Amygdala (tissue), 56 donors: Measurements from ENCODE around the gene KIRREL3.

Source experiments
- DNase-seq, 56 donors: peaks; one replicate each; lab custom pipeline; 2025; lab: John Stamatoyannopoulos, UW

KIRREL3 gene

DNA sequence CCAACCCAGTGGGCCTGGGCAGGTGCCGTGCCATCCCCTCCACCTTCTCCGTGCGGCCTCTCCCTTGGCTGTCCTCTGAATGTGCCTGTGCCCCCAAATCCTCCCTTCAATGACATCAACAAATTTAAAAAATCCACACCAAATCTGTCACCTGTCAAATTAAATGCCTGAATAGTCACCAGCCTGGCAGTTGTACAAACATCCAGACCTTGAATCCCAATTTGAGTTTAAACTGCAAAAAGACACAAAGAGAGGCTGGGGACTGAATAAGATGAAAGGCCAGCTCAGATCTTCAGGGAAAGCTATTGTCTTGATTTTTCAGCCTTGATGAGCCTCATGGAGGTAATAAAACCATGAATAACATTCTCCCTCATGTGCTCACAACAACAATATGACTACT, 194.7 kb downstream of the KIRREL3 start:
- DNase-seq = no peak

- no peak for DNase-seq
Measured at GRCh38 chr11:126804363-126804762, 196.2 kb downstream of the KIRREL3 start.

- DNase-seq = no peak
Measured at GRCh38 chr11:126800009-126800408, 200.6 kb downstream of the KIRREL3 start.

DNA sequence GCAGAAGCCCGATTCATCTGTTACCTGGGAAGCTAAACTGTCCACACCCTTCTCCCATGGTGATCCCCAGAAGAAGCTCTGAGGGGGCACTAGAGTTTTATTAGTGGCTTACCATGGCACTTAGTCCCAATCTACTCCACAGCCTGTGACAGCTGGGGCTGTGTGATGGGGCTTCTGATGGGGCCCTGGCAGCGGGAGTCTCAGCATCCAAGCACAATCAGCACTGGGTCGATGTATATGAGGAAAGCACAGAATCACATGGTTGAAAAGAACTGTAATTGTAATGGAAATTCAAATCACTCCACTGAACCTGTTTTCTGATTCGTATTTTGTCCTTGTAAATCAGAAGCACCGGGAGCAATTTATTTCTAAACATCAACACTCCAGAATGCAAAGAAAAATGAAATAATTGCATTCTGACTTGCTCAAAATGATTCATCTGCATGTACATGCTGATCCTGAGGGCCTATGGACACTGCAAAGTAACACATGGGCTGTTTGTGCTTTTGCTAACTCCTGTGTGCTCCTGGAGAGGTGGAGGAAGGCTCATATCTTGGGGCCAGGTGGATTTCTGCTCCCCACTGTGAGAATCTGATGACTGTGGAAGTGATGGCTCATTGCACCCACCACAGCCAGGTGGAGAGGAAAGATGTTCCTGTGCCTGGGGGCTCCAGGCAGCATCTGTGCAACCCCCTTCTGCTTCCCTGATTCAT, 203.0 kb downstream of the KIRREL3 start:
- DNase-seq = no peak

DNA sequence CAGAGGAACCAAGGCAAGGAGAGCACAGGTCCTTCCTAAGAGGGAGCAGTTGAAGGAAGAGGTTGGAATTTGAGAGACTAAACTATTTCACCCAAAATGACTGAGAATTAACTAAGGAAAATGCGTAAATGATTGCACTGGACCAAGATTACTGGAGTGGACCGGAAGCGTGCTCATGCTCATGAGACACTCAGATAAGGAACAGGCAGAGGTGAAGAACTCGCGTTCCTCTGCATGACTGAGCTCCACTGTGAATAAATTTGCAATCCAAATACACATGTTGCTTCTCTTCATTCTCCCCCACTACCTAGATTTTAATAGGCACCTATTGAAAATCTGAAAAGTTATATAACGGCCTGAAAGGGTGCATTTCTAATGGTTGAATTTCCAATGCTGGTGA, 207.0 kb downstream of the KIRREL3 start:
- DNase-seq = no peak

GRCh38 chr11:126791991-126792390, 208.6 kb downstream of the KIRREL3 start:
- DNase-seq = no peak

- DNase-seq = no peak
Measured at GRCh38 chr11:126791446-126791845, 209.1 kb downstream of the KIRREL3 start.

DNA sequence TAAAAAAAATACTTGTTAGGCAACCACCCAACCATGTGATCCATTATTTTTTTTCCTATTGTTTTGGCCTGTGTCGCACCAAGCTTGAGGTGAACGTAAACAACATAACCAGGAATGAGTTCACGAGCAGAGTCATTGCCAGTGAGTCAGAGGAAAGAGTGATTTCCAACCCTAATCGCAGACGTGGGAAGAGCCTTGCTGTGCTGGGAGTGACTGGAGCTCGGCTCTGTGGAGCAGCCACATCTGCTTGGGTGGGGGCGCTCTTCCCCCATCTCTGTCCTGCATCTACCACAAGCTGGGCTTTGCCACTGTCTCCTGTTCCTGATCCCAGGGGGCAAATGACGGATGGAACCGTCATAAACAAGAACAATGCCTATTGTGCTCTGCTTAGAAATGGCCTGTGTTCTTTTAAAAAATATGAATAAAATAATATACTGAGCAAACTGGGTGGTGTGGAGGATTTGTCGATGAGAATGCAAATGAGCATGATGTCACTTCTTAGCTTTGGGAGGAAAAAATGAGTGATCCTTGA, 210.0 kb downstream of the KIRREL3 start:
- DNase-seq = peak in 37 of 56 donors; percentile 4 to 72 (median 35)

DNA sequence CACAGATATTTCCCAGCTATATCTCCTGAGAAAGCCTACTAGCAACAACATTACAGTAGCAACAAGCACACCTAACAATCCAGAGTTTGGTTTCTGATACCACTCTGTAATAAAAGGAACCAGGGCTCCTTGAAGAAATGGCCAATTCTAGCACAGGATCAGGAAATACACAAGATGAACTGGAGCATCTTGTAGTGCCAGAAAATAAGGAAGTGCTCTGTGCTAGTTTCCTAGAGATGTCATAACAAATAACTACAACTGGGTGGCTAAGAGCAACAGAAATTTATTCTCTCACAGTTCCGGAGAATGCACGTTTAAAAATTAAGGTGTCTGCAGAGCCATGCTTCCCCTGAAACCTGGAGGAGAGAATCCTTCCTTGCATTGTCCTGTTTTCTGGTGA, 217.8 kb downstream of the KIRREL3 start:
- no peak for DNase-seq

GRCh38 chr11:126781942-126782341, 218.6 kb downstream of the KIRREL3 start:
- no peak for DNase-seq

GRCh38 chr11:126776119-126776518, 224.5 kb downstream of the KIRREL3 start:
- no peak for DNase-seq

- DNase-seq = no peak
Measured at GRCh38 chr11:126772267-126772666, 228.3 kb downstream of the KIRREL3 start.

GRCh38 chr11:126768702-126769101, 231.9 kb downstream of the KIRREL3 start:
- DNase-seq = no peak

GRCh38 chr11:126766440-126766839, 234.1 kb downstream of the KIRREL3 start:
- DNase-seq = no peak

DNA sequence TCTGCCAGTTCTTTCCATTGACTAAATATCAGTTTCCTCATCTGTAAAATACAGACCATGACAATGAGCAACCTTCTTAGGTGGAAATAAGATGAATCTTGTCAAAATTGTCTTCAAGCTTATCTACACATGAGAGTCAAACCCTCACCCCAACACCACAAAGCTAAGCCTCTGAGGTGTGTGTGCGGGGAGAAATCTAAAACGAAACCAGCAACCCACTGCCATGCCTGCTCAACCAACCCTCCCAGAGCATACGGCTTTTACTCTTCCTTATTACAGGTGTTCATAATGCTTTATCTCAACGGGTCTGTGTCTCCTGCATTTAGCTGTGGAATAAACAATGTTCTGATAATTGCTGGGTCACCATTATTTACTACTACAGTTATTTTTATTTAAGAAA, 235.4 kb downstream of the KIRREL3 start:
- DNase-seq = no peak

DNA sequence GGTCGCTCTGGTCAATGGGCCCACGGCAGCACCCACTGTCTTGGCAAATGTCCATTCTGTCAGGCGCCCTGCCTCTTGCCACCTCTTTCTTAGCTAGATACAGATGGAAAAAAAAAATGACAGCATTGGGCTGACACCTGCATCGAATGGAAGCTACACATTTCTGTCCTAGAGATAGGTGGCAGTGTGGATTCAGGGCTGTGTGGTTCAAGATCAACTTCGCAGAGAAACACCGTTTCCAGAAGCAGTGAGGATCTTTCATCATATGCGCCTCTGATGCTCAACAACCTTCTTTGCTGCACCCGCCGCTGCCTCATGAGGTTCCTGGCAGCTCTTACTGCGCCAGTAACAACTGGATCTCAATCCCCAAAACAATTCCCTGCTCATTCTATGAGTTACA, 236.3 kb downstream of the KIRREL3 start:
- DNase-seq = no peak

DNA sequence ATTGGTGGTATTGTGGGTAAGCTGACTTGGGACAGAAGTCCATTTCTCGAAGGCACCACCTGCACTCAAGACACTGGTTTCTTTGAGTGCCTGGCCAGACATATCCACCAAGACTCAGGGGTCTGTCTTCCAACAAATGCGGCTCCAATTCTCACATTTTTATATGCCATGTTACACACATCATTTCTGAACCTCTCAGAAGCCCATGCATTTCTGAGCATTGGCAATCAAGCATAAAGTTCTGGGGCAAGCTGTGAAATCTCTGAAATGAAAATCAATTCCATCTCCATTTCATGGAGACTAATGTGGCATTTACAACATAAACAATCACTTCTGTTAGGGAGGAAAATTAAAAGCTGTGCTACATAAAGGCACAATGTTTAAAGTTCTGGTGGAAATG, 243.7 kb downstream of the KIRREL3 start:
- DNase-seq = no peak

GRCh38 chr11:126756421-126756820, 244.1 kb downstream of the KIRREL3 start:
- DNase-seq = no peak

GRCh38 chr11:126755526-126755925, 245.0 kb downstream of the KIRREL3 start:
- peak in 10 of 56 donors; percentile 12 to 58 (median 25) for DNase-seq

- no peak for DNase-seq
Measured at GRCh38 chr11:126754591-126755426, 245.8 kb downstream of the KIRREL3 start.

GRCh38 chr11:126753990-126754389, 246.6 kb downstream of the KIRREL3 start:
- no peak for DNase-seq

- no peak for DNase-seq
Measured at GRCh38 chr11:126751242-126751641, 249.3 kb downstream of the KIRREL3 start.
